Measurements from ENCODE around the gene CFAP299. TPM values are rescaled to one million over a fixed set of nuclear protein-coding genes. Genes with fewer than 3 reads are reported as not detected.

CFAP299 gene
- total RNA-seq, 1 donor from 2014 or later: not detected

DNA sequence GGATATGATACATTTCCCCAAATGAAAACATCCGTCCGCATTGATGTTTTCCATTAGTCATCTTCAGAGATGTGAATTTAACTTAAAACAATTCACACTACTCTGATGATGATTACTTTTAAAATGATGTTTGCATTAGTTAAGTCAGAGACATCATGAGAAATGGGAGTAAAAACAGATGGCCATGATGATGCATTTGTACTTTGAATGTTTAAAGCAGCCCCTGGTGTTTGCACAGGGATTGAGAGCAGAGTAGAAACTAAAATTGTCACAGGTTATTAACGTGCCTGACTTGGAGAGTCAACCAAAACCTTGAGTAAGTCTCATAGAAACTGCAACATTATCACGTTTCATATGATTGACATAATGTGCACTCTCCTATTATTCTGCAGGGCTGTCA lies 117.2 kb downstream of the CFAP299 start:
- no peak for DNase-seq (ENCODE audit: extremely low spot score, unreplicated experiment)
- no peaks in the 10 kb centered on the region for H3K27me3 Mint-ChIP-seq (ENCODE audit: unreplicated experiment)
- H3K9me3 Mint-ChIP-seq (ENCODE audit: unreplicated experiment): no peaks in the 10 kb centered on the region
- no peaks in the 10 kb centered on the region for H3K4me1 Mint-ChIP-seq (ENCODE audit: unreplicated experiment)
- H3K27ac Mint-ChIP-seq (ENCODE audit: unreplicated experiment): no peak overlapping the region
- TF ChIP-seq, protein P1, sequence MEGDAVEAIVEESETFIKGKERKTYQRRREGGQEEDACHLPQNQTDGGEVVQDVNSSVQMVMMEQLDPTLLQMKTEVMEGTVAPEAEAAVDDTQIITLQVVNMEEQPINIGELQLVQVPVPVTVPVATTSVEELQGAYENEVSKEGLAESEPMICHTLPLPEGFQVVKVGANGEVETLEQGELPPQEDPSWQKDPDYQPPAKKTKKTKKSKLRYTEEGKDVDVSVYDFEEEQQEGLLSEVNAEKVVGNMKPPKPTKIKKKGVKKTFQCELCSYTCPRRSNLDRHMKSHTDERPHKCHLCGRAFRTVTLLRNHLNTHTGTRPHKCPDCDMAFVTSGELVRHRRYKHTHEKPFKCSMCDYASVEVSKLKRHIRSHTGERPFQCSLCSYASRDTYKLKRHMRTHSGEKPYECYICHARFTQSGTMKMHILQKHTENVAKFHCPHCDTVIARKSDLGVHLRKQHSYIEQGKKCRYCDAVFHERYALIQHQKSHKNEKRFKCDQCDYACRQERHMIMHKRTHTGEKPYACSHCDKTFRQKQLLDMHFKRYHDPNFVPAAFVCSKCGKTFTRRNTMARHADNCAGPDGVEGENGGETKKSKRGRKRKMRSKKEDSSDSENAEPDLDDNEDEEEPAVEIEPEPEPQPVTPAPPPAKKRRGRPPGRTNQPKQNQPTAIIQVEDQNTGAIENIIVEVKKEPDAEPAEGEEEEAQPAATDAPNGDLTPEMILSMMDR (IDR thresholded peaks at IDR 0.05): no peak
- H3K4me3 Mint-ChIP-seq (ENCODE audit: unreplicated experiment): no peak overlapping the region
- no peaks in the 10 kb centered on the region for H3K36me3 Mint-ChIP-seq (ENCODE audit: unreplicated experiment)

DNA sequence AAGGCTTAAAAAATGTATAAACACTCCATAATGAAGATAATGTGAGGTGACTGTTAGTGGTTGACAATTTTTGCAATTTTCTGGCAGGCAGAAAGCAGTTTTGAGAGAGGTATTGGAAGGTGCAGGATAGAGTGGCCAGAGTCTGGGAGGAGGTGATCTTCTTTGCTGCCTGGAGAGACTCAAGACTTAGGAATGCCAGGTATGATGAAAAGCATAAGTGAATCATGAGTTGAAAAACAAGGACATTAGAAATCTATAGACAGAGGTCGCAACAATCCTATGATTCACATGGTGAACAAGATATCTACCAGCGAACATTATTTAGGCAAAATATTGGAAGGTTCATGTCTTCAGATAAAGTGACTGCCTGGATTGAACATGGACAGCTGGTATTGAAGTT lies 118.5 kb downstream of the CFAP299 start:
- H3K36me3 Mint-ChIP-seq (ENCODE audit: unreplicated experiment): no peaks in the 10 kb centered on the region
- TF ChIP-seq, protein P1 (IDR thresholded peaks at IDR 0.05): no peak
- H3K27me3 Mint-ChIP-seq (ENCODE audit: unreplicated experiment): no peaks in the 10 kb centered on the region
- H3K9me3 Mint-ChIP-seq (ENCODE audit: unreplicated experiment): no peaks in the 10 kb centered on the region
- no peak overlapping the region for H3K27ac Mint-ChIP-seq (ENCODE audit: unreplicated experiment)
- no peak overlapping the region for H3K4me3 Mint-ChIP-seq (ENCODE audit: unreplicated experiment)
- DNase-seq (ENCODE audit: extremely low spot score, unreplicated experiment): no peak
- H3K4me1 Mint-ChIP-seq (ENCODE audit: unreplicated experiment): no peaks in the 10 kb centered on the region

DNA sequence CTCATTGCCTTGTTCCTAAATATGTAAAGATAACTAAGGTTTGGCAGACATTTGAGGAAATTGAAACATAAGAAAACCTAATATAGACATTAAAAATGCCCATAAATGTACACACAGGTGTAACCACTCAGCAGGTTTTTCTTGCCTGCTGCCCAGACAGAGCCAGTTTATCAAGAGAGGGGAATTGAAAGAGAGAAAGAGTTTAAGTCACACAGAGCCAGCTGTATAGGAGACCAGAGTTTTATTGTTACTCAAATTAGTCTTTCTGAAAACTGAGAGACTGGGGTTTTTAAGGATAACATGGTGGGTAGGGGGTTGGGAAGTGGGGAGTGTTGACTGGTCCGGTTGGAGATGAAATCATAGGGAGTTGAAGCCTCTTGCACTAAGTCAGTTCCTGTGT lies 119.0 kb downstream of the CFAP299 start:
- no peak for DNase-seq (ENCODE audit: extremely low spot score, unreplicated experiment)
- no peaks in the 10 kb centered on the region for H3K4me1 Mint-ChIP-seq (ENCODE audit: unreplicated experiment)
- no peaks in the 10 kb centered on the region for H3K9me3 Mint-ChIP-seq (ENCODE audit: unreplicated experiment)
- H3K4me3 Mint-ChIP-seq (ENCODE audit: unreplicated experiment): no peak overlapping the region
- H3K27me3 Mint-ChIP-seq (ENCODE audit: unreplicated experiment): no peaks in the 10 kb centered on the region
- no peak overlapping the region for H3K27ac Mint-ChIP-seq (ENCODE audit: unreplicated experiment)
- TF ChIP-seq, protein P1 (IDR thresholded peaks at IDR 0.05): no peak
- no peaks in the 10 kb centered on the region for H3K36me3 Mint-ChIP-seq (ENCODE audit: unreplicated experiment)

DNA sequence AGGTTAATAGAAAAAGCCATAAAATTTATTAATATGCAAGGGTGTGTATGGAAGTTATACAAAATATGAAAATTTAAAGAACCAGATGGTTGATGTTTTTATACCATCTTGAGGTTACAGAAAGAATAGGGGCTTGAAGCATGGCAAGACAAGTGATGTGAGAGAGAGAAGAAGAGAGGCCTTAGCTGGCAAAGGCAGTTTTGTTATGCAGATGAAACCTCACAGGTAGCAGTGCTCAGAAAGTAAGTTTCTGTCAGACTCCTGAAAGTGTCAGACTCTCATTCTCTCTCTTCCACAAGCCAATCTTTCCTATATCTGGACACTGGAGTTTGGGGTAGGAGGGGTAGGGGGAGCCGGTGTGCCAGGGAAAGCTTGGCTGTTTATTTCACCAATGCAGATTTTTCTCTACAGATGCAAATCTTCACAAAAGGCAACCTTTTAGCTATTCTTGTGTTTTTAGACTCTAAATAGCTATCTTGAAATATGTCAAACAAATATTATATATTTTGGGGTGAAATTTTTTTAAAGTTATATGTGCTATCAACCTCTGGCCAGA lies 124.5 kb downstream of the CFAP299 start:
- no peak overlapping the region for H3K4me3 Mint-ChIP-seq (ENCODE audit: unreplicated experiment)
- H3K27me3 Mint-ChIP-seq (ENCODE audit: unreplicated experiment): peaks cover 12% of the 10 kb centered on the region
- no peak for DNase-seq (ENCODE audit: extremely low spot score, unreplicated experiment)
- no peaks in the 10 kb centered on the region for H3K4me1 Mint-ChIP-seq (ENCODE audit: unreplicated experiment)
- TF ChIP-seq, protein P1 (IDR thresholded peaks at IDR 0.05): no peak
- H3K36me3 Mint-ChIP-seq (ENCODE audit: unreplicated experiment): no peaks in the 10 kb centered on the region
- no peaks in the 10 kb centered on the region for H3K9me3 Mint-ChIP-seq (ENCODE audit: unreplicated experiment)
- H3K27ac Mint-ChIP-seq (ENCODE audit: unreplicated experiment): no peak overlapping the region

DNA sequence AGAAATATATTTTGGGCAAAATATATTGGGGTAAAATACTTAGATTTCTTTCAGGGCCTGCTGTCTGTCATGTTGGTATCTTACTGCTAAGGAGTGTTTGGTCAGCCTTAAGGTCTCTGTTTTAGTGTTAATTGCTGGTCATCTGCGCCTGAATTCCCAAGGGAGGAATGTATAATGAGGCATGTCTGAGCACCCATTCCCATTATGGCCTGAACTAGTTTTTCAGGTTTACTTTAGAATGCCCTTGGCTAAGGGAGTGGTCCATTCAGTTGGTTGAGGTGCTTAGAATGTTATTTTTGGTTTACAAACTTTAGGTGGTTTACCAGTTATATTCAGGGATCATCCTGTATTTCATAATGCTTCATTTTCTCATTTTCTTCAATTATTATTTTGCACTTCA lies 125.9 kb downstream of the CFAP299 start:
- no peak overlapping the region for H3K27ac Mint-ChIP-seq (ENCODE audit: unreplicated experiment)
- H3K4me1 Mint-ChIP-seq (ENCODE audit: unreplicated experiment): no peaks in the 10 kb centered on the region
- no peak overlapping the region for H3K4me3 Mint-ChIP-seq (ENCODE audit: unreplicated experiment)
- no peaks in the 10 kb centered on the region for H3K9me3 Mint-ChIP-seq (ENCODE audit: unreplicated experiment)
- no peak for DNase-seq (ENCODE audit: extremely low spot score, unreplicated experiment)
- H3K36me3 Mint-ChIP-seq (ENCODE audit: unreplicated experiment): no peaks in the 10 kb centered on the region
- H3K27me3 Mint-ChIP-seq (ENCODE audit: unreplicated experiment): peaks cover 18% of the 10 kb centered on the region
- TF ChIP-seq, protein P1 (IDR thresholded peaks at IDR 0.05): no peak
